Tongue (tissue), 2 donors: Measurements from ENCODE around the gene ARIH2. TPM values are rescaled to one million over a fixed set of nuclear protein-coding genes. Genes with fewer than 3 reads are reported as not detected.
"Not testable (repeated sequence)": the region's sequence is repeated elsewhere in the genome, so short reads cannot be mapped to it uniquely, and the experiment has no call there.

Experiments used
- DNase-seq: peaks from one replicate; pipeline ENCODE4 v3.0.0-alpha.2; 2015
- total RNA-seq: library from RNA; depleted of rRNA; stranded (reverse); fragments of >200 nt; gene quantifications from one replicate; pipeline ENCODE4 v1.2.3, GENCODE V29; 2014

Gene ARIH2
- 116 TPM for total RNA-seq

DNA sequence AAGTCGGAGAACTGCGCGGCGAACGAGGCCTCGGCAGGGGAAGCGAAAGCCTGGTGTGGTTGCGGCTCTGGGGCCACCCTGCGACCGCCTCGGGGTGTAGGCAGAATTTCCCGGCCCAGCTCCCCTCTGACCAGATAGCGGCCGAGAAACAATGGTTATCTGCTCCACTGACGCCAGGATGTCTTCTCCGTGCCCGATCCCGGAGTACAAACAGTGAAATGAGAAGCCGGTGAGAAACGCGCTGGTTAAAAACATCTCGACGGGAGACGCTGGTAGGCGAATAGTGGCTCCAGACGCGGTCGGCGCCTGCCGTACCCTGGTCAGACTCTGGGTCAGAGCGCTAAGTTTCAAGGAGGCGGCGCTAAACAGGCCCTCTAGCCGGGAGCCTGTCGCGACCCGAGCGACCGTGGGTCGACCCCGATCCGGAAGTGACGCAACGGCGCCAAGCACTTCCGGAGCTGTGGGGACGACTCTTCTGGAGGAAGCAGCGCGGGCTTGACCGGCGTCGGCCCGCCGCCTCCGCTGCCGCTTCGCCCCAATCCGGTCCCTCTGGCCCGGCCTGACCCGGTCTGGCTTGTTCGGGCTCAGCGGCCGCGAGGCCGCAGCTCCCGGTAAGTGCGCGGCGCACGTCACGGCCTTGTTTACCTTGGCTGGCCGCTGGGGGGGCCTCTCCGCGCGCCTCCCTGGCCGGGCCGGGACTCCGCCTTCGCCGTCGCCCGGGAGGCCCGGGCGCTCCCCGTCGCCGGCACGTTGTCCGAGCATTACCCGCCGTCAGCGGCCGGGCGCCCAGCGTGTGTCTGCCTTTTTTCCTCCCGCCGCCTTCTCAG is at the start of gene ARIH2:
ARIH2 (plus strand) TSS at position 455 of the 827 bp plus-strand sequence. CDS start 8,717 bp downstream, outside the sequence.
- peak; percentile 96 for DNase-seq

DNA sequence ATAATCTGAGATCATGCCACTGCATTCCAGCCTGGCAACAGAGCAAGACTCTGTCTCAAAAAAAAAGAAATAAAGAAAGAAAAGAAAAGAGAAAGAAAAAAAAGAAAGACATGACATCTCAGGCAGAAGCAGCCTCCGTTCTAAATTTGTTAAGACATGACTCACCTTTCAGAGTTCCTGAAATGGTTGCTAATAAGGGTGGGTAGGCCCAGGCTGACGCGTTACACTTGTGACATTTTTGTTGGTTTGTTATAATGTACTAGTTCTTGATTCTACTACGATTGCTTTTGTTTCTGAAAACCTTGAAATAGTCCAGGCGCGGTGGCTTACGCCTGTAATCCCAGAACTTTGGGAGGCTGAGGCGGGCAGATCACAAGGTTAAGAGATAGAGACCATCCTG is 41.0 kb upstream of the ARIH2 start:
- no peak for DNase-seq

DNA sequence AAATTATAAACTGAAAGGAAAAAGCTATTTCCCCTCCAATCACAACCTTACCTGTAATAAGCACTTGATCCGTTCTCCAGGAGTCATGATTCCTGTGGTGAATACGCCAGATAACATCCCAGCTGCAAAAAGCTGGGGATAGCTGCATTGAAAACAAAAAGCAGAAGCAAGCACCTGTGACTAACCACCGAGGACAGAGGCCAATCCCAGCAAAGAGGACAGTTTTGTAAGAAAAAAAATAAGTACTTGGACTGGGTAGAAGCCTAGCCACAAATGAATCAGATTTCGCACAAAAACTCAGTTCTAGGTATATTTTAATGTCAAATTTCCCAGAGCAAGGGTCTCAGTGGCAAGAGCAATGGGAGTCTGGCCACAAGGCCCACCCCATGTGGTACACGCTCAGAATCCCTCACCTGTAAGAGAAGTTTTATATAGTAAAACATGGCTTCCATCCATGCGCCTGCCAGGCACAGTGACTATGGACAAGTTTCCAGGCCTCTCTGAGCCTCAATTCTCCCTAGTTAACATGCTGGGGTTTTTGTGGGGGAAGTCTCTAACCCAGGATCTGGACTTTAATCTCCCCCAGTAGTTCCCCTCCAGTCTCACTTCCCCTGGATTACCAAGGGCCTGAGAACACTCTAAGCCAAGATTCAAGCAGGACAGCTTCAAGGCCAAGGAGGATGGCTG is 39.2 kb upstream of the ARIH2 start:
- no peak for DNase-seq

DNA sequence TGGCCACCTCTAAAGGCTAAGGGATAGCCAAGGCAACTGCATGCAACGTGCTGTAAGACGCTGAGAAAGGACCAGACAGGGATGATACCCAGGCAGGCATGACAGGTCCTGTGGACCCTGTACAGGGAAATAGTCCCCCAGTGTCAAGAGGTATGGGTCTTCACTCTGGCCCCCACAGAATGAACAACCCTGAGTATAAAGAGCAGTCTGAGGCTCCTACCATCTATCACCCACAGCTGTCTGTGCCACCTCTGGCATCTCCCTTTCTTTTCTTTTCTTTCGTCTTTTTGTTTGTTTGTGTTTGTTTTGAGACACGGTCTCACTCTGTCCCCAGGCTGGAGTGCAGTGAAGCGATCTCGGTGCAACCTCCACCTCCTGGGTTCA is 38.7 kb upstream of the ARIH2 start:
- DNase-seq, result no peak

DNA sequence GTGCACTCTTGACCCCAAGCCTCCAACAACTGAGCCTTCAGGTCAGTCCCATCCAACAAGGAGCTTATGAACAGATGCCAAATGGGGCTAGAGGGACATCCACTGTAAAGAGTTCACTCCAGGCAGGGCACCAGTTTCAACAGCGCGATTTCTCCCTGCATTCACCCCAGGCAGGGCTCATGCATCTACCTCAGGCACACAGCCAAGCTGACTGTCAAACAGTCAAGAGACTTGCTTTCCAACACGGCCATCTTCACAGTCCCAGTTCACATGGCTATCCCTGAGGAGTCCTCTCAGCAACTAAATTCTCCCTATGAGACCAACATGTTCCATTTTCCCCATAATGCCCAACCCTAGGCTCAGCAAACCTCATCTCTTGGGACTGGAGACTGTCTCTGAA is 37.6 kb upstream of the ARIH2 start:
- DNase-seq, result no peak

DNA sequence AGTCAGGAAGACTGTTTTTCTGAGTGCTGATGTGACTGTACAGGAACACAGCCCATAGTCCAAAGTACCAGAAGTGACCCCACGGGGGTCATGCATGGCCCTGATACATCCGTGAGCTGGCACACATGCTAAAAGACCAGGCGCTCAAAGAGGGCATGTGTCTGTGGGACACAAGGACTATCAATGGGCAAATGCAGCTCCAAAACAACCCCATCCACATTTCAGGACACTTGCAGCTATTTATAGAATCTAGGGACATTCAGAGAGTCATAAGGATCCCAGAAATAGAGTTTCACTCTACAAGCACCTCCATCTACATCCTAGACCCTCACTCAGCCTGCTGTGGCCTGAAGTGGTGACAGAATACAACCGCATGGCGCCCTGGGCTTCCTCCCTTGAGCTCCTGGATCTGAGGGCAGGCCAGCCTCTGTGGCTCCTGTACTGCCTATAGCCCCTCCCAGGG is 37.0 kb upstream of the ARIH2 start:
- peak; percentile 1 for DNase-seq

DNA sequence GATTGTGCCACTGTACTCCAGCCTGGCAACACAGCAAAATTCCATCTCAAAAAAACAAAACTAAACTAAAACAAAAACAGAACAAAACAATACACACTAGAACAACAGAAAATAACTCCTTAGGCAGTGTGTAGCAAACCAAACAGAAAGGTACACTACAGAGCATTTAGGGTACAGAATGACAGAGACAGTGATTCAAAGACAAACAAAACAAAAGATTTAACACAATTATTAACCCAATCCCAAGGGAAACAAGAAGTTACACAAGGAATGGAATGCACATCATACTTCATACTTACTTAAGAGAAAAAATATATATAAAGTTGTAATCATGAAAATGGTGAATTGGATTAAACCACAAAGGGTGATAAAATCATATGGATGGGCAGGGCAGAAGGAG is 32.9 kb upstream of the ARIH2 start:
- no peak for DNase-seq

DNA sequence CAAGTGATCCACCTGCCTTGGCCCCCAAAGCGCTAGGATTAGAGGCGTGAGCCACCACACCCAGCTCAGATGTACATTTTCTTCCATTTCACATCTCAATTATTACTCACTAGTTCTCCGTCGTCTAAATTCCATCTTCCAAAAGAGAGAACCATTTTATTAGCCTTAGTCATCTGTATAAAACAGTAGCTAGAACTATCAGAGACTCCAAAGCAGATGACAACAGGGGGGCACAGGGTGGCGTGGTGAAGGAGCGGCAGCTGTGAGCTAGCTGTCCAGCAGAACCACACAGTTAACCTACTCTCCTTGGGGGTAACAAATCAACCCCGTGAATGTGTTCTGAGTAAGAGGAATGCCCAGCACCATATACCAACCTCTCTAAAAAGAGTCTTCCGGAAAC is 27.0 kb upstream of the ARIH2 start:
- DNase-seq, result no peak

DNA sequence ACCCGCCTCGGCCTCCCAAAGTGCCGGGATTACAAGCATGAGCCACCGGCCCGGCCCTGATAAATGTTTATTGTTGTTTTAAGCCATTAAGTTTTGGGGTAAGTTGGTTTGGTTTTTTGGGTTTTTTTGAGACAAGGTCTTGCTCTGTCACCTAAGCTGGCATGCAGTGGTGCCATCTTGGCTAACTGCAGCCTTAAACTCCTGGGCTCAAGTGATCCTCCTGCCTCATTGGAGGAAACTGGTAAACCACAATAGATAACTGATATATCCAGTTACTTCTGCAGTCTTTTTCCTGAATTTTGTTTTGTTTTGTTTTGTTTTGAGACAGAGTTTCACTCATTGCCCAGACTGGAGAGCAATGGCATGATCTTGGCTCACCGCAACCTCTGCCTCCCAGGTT is 24.1 kb upstream of the ARIH2 start:
- no peak for DNase-seq

DNA sequence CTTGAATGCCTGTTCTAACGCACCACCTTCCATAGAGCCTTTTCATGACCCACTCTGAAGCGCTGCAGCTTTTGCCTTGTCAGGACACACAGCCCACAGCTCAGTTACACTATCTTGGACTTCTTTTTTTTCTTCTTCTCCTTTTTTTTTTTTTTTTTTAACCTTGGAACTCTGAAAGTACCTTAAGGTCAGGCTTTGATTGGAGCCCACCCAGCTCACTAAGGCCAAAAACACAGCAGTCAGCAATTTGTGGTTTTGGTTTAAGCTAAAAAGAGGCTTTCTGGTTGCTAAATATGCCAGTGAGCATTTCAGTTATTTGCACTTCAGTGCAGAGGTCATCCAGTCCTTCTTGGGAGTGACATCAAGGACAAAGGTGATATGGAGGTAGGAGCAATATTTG is 21.7 kb upstream of the ARIH2 start:
- DNase-seq, result peak; percentile 2

DNA sequence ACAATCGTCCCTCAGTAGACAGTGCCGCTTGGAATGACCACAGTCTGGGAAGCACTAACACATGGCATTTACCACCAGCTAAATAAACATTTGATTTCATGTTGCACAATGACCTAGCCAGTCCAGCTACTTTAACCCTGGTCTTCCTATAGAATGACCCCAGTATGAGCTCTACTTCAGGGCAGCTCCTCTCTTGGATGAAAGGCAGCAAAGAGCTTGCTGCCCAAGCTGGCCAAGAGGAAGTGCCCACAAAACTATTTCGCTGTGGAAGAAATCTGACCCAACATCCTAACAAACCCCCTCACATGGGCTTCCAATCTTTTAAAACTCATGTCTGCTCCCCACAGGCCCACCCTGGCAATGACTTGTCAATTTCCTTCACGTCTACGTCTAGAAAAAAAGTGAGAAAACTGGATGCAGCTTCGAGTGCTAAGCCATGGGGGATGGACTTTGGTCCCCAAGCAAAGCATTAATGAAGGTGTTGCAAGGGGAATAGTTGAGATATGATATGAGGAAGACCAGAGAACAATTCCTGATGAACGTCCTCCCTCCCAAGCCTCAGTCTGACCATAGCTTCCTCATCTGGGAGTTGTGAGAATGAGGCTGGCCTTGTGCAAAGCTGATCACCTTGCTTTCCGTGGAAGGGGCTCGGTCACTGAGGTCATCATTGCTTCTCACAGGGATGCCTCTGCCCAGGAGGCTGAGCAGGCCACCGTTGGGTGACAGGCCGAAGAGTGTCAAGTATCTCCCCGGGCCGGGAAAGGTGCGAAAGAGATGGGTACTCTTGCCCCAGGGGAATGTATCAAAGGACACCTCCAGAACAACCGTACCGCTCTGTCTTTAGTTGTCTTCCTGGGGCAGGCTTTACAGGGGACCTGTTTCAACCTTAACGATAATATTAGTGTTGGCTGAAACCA is 20.9 kb upstream of the ARIH2 start:
- peak; percentile 1 for DNase-seq

DNA sequence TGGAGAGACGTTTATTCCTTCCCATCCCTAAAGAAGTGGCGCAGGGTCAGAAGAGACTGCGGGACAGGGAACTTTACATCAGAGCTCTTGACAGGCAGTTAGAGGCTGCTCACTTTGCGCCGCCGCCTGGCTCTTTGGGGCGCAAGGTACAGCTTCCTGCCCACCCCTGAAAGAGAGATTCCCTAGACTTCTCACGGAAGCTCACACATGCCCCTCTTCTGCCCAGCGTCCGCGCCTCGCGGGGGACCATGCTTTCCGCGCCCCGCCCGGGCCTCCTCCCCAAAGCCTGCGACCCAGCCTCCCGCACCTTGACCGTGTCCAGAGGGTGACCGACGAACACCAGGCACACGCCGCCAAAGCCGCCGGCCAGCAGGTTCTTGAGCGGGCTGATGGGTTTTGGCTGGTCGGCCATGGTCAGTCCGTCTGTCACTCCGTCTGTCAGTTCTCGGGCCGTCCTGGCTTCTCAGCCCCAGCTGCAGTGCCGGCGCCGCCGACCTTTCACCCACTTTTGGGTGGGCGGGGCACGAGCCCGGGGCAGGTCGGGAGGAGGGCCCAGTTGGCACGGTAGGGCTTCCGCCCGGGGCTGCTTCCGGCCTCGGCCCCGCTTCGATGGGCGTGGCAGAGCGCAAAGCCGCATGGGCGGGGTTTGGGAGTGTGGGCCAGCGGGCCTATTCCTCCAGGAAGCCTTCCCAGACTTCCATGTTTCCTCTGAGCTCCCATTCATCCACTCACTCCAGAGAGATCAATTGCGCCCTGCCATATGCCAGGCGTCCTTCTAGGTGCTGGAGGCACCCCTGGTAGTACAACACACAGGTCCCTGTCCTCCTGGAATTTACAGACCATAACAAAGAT is 20.0 kb upstream of the ARIH2 start, which contains the start of gene SLC25A20:
SLC25A20 (minus strand) TSS at position 500 of the 852 bp plus-strand sequence; CDS start at position 412, 88 bp downstream.
- peak; percentile 92 for DNase-seq

DNA sequence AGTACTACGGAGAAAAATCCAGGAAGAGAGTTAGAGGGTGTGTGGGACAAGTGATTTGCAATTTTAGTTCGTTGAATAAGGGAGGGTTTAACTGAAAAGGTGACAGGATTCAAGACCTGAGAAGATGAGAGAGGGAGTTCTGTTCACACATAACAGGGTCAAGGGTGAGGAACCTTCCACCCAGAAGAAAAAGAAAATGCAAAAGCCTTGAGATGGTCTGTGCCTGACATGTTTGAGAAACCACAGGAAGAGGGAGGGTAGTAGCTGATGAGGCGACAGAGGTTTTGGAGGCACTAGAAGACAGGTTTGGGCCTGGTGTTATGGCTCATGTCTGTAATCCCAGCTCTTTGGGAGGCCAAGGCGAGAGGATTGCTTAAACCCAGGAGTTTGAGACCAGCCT is 19.4 kb upstream of the ARIH2 start:
- DNase-seq, result no peak

DNA sequence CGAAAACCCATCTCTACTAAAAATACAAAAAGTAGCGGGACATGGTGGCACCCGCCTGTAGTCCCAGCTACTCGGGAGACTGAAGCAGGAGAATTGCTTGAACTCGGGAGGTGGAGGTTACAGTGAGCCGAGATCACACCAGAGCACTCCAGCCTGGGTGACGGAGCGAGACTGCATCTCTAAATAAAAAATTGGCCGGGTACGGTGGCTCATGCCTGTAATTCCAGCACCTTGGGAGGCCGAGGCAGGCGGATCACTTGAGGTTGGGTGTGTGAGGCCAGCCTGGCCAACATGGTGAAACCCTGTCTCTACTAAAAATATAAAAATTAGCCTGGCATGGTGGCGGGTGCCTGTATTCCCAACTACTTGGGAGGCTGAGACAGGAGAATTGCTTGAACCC is 11.6 kb upstream of the ARIH2 start:
- DNase-seq, result not testable (repeated sequence)

DNA sequence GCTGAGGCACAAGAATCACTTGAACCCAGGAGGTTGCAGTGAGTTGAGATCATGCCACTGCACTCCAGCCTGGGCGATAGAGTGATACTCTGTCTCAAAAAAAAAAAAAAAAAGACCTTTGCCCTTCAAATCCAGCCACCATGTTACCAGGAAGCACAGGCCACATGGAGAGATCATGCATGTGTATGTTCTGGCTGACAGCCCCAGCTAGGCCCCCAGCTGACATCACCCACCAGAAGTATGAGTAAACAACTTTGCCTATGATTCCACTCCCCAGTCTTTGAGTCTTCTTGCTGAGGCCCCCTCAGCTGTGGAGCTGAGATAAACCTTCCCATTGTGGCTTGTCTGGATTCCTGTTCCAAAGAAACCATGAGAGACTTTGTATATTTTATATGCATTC is 3.3 kb upstream of the ARIH2 start:
- DNase-seq, result no peak

DNA sequence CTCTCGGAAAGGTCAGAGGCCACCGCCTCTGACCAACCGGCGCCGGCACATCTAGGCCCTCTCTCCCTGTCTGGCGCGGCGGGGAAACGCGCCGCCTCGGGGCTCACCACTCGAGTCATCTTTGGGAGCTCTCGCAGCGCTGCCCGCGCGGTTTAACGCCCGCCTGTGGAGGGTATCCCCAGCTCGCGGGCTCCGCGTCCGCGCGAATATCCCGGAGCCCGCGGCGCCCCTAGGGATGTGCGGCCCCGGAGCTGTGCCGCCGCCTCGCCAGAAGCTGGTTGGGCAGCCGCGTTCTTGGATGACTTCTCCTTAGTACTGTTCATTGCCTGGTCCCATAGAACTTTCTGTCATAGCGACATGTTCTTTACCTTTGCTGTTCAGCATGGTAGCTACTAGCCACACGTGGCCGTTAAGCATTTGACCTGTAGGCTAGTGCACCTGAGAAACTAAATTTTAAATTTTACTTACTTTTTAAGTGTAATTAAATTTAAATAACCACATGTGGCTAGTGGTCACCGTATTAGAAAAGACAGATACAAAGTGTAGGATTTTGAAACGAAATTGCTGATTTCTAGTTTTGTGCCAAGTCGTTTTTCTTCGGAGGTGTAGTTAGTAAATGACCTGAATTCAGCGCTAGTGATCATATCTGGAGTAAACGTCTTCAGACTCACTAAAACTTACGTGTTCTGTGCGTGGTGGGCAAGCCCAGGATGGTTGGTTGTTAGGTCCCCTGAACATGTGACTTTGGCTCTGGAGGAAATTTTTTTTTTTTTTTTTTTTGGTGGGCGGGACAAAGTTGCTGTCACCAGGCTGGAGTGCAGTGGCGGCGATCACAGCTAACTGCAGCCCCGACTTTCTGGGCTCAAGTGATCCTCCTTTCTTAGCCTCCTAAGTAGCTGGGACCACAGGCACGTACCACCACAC is 835 bp downstream of the ARIH2 start:
- peak; percentile 66 for DNase-seq

DNA sequence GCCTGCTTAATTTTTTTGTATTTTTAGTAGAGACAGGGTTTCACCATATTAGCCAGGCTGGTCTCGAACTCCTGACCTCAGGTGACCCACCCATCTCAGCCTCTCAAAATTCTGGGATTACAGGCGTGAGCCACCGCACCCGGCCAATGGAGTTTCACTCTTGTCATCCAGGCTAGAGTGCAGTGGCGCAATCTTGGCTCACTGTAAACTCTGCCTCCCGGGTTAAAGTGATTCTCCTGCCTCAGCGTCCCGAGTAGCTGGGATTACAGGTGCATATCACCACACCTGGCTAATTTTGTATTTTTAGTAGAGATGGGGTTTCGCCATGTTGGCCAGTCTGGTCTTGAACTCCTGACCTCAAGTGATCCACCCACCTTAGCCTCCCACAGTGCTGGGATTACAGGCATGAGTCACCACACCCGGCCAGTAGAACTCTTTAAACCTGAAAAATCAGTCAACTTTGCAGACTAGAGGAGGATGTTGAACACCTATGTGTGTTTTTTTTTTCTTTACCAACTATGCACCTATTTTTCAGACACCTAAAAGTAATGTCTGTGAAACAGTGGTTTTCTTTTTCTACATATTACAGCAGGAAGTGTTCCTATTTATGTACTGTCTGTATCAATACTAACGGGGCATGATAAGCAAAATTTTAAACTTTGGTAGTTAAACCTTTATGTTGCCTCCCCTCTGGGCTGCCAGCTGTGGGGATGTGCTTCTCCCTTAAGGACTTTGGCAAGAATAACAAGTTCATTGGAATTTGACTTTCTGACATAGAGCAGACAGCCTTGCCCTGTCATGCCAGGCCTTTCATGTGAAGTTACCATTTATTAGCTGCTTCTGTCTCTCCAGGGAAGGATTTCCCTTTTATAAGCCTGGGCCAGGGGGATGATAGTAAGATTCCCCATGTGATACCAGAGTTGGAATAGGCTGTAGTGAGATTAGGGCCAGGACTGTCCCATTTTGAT is 8.1 kb downstream of the ARIH2 start:
- no peak for DNase-seq

DNA sequence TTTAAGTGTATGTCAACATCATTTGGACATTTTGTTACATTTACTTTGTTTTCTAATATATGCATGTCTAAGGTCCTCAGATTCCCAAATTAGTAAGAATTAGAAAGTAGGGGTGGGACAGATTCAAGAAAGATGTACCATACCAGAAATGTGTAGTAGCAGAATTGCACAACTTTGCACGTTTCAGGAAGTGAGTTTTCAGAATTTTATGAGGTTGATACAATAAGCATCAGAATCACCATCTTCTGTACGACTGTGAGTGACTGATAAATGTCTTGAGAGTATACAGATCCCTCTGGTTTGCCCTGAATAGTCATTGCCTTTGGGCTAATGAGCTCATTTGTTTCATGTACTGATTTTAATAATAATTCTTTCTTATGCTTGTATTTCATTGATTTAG is 9.3 kb downstream of the ARIH2 start:
- DNase-seq, result no peak

DNA sequence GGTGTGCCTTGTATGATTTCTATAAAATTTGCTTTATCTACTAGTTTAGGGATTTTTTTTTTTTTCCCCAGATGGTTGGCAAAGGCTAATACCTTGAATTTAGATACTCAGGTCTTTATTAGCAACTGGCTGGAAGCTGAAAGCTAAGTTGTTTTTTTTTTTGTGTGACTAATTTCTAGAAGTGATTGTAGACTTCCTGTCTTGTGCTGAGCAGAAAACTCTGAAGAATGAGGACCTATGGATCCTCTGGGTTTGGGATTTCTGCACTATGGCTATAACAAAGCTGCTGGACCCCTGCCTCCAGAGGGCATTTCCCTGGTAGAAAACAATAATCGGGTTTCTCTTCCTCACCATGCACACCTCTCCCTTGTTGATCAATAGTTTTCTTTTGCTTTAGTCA is 10.0 kb downstream of the ARIH2 start:
- DNase-seq, result no peak
